T-helper 1 cell treated with Interleukin-12 subunit alpha and Interleukin-12 subunit beta and Interleukin-4 antibody, amounts not matched to agents 30 μg/mL and 1 μg/mL, for 36 hours (primary cell): ENCODE results near the gene NOVA2.

Experiments used
- H3K27ac Mint-ChIP-seq: one replicate; pipeline ENCODE4 v1.8.0; 2021; ENCODE audit warnings: mild to moderate bottlenecking, mixed read lengths
- H3K27me3 Mint-ChIP-seq: one replicate; pipeline ENCODE4 v1.8.0; 2021; ENCODE audit warnings: low read depth, mixed read lengths
- H3K36me3 Mint-ChIP-seq: one replicate; pipeline ENCODE4 v1.8.0; 2021; ENCODE audit warnings: low read depth, mixed read lengths
- H3K4me1 Mint-ChIP-seq: one replicate; pipeline ENCODE4 v1.8.0; 2021; ENCODE audit warnings: low read depth, mixed read lengths
- H3K4me3 Mint-ChIP-seq: one replicate; pipeline ENCODE4 v1.8.0; 2021; ENCODE audit warnings: mild to moderate bottlenecking, moderate library complexity, mixed read lengths
- H3K9me3 Mint-ChIP-seq: one replicate; pipeline ENCODE4 v1.8.0; 2021; ENCODE audit warnings: mixed read lengths

The NOVA2 gene

DNA sequence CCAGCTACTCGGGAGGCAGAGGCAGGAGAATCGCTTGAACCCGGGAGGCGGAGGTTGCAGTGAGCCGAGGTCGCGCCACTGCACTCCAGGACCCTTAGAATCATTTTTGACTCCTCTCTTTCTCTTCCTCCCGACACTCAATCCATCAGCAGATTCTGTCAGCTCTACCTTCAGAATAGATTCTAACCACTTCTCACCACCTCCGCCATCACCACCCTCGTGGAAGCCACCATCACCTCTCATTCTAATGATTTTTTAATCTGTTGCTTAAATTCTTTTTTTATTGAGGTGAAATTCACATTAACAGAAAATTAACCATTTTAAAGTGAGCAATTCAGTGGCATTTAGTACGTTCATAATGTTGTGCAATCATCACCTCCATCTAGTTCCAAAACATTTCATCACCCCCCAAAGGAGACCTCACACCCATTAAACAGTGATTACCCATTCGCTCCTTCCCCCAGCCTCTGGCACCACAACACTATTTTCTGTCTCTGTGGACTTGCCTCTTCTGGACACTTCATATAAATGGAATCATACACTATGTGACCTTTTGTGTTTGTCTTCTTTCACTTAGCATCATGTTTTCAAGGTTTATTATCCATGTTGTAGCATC lies 16.6 kb upstream of the NOVA2 start:
- H3K27ac Mint-ChIP-seq, result no peak overlapping the region
- peaks cover 3% of the 10 kb centered on the region for H3K4me1 Mint-ChIP-seq
- H3K27me3 Mint-ChIP-seq, result peaks cover 16% of the 10 kb centered on the region
- no peaks in the 10 kb centered on the region for H3K9me3 Mint-ChIP-seq
- H3K36me3 Mint-ChIP-seq, result no peaks in the 10 kb centered on the region
- H3K4me3 Mint-ChIP-seq, result no peak overlapping the region

DNA sequence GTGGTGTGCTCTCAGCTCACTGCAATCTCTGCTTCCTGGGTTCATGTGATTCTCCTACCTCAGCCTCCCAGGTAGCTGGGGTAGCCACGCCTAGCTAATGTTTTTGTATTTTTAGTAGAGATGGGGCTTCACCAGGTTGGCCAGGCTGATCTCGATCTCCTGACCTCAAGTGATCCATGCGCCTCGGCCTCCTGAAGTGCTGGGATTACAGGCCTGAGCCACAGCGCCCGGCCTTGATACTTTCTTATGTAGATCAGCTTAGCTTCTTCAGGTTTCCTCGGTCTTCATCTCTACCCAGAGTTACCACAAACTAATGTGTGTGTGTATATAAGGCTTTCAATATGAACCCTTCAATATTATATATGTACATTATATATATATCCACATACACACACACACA lies 11.7 kb upstream of the NOVA2 start:
- H3K36me3 Mint-ChIP-seq, result no peaks in the 10 kb centered on the region
- H3K9me3 Mint-ChIP-seq, result no peaks in the 10 kb centered on the region
- no peak overlapping the region for H3K4me3 Mint-ChIP-seq
- H3K27ac Mint-ChIP-seq, result no peak overlapping the region
- peaks cover 16% of the 10 kb centered on the region for H3K27me3 Mint-ChIP-seq
- peaks cover 3% of the 10 kb centered on the region for H3K4me1 Mint-ChIP-seq

DNA sequence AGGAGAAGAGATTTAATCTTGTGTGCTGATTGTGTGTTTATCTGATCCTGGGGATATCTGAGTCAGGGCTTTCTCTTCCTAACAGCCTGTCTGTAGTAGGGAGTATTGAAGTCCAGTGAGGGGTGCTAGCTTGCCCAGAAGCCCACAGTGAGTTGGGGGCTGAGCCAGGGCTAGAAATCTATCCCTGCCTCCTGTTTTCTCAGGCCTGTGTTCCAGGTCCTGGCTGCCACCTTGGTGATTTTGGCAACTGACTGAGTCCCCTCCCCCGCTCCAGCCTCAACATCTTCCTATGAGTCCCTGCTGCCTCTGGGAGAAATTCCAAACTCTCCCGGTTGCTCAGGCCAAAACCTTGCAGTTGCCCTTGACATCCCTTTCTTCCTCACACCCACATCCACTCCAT lies 7.7 kb upstream of the NOVA2 start:
- Mint-ChIP-seq H3K9me3 (no peaks in the 10 kb centered on the region), H3K36me3 (no peaks in the 10 kb centered on the region), H3K4me1 (peaks cover 2% of the 10 kb centered on the region), H3K27me3 (peaks cover 27% of the 10 kb centered on the region), H3K27ac (no peak overlapping the region), H3K4me3 (no peak overlapping the region)

DNA sequence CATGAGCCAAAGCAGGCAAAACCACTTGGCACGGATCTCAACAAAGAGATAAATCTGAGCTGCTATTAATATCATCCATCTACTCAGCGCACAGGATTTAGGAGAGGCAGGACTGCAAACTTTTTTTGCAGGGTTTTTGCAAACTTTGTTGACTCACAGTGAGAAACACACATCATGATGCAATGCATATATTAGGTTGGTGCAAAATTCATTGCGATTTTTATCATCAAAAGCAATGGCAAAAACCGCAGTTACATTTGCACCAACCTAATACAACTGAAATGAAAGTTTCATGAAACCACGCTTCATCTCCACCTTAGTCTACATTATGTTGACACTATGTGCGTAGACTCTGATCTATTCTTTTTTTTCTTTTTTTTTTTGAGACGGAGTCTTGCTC lies 4.5 kb upstream of the NOVA2 start:
- Mint-ChIP-seq H3K4me1 (peaks cover 5% of the 10 kb centered on the region), H3K36me3 (no peaks in the 10 kb centered on the region), H3K27ac (no peak overlapping the region), H3K9me3 (no peaks in the 10 kb centered on the region), H3K4me3 (no peak overlapping the region), H3K27me3 (peaks cover 50% of the 10 kb centered on the region)

DNA sequence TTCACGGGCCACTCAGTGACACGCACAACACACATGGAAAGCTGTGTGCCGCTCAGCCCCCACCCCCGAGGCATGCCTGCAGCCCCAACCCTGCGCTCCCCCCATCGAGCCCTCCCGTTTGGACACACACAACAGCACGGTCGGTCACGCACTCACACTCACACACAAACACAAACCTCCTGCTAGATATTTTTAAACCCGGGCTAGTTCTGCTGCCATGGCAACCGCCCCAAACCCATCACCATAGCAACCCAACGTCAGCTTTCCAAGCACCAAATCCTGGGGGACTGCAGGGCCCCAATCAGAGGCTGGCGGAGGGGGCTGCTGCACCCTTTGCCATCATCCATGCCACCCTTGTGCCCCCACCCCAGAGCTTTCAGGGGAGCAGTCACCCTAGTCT lies 2.5 kb upstream of the NOVA2 start:
- Mint-ChIP-seq H3K27me3 (peaks cover 61% of the 10 kb centered on the region), H3K27ac (no peak overlapping the region), H3K4me3 (no peak overlapping the region), H3K9me3 (no peaks in the 10 kb centered on the region), H3K4me1 (peaks cover 15% of the 10 kb centered on the region), H3K36me3 (no peaks in the 10 kb centered on the region)

DNA sequence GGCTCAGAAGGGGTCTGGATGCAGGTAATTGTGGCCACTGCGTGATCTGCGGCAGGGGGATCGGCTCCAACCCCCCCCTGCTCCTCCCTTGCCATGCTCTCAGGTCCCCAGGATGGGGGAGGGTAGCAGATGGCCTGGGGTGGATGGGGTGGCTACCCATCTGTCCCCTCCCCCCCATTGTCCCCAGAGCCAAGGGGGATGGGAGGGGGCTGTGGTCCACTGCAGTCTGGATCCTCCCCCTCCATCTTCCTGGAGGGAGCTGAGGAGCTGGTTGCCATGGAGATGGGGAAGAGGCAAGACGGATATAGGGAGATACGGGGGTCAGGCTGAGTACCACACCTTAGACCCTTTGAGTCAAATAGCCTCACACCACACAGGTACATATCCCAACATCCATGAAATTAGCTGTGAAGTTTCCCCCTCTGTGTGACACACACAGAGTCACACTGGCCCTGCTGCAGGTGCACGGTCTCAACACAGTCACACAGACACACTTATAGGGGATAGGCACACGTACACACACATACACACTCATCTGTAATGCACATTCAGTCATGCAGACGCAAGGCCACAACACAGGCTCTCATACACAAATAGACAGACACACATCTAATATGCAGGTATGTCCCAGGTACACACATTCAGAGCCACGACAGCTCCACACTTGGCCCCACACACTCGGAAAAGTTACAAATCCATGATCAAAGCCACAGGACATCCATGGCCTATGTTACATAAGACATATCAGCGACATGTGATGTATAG lies 1.8 kb upstream of the NOVA2 start:
- Mint-ChIP-seq H3K4me3 (no peak overlapping the region), H3K27me3 (peaks cover 68% of the 10 kb centered on the region), H3K27ac (no peak overlapping the region), H3K36me3 (no peaks in the 10 kb centered on the region), H3K4me1 (peaks cover 18% of the 10 kb centered on the region), H3K9me3 (no peaks in the 10 kb centered on the region)

DNA sequence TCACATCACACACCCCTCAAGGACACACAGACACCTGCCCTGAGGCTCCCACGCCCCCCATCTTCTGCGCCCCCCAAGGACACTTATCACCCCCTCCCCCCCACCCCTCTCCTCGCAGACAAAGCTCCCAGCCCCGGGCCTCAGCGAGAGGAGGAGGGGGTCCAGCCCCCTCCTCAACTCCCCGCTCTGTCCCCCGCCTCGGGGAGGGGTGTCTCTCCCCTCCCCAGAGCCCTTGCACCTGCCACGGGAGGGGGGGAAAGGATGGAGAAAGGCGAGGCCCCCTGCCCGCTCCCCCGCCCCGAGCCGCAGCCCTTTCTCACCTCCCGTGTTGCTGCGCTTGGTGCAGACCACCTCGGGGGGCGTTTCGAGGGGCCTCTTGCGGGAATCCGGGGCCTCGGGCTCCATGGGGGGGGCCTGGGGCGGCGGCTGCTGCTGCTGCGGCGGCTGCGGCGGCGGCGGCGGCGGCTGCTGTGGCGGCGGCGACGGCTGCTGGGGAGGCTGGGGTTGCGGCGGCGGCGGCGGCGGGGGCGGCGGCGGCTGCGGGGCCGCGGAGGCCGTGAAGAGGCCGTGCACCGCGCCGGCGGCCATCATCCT lies 621 bp downstream of the NOVA2 start:
- Mint-ChIP-seq H3K4me3 (no peak overlapping the region), H3K27me3 (peaks cover 70% of the 10 kb centered on the region), H3K4me1 (peaks cover 16% of the 10 kb centered on the region)

DNA sequence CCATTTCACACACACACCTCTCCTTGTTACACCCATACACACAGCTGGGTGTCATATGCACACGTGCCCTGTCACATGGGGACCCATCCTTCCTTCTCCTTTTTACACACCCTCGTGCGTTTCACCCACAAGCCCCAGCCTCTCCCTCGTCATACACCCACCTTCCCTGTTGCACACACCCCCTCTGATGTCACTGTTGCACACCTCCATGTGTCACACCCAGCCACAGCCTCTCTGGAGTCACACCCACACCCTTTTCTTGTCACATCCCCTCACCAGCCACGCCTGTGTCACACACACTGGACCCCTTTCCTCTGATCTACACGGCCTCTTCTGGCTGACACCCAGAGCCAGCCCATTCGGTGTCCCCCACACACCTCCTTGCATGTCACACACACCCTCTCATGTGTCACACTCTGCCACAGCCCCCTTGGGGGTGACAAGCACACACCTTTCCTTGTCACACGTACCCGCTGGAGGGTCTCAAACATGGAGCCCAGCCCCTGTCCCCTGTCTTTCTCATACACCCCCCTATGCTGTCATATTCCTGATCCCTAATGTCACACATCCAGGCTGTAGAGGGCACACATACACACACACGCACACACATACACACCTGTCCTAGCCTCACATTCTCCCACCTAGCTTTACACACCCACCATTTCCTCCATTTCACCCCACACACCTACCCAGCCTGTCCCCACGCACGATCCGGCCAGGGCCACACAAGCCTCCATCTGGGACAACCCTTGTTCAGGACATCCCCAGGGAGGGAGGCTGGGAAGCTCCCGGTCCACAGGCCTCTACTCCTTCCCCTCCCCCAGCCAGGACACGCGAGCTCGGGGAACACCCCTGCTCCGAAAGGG lies 1.4 kb downstream of the NOVA2 start:
- Mint-ChIP-seq H3K4me1 (peaks cover 16% of the 10 kb centered on the region), H3K36me3 (no peaks in the 10 kb centered on the region), H3K27ac (peak overlapping the region; percentile 21), H3K4me3 (peak overlapping the region; percentile 12), H3K27me3 (peaks cover 70% of the 10 kb centered on the region), H3K9me3 (no peaks in the 10 kb centered on the region)

More for the DNA sequence above, 621 bp downstream of the NOVA2 start:
- Mint-ChIP-seq H3K36me3 (no peaks in the 10 kb centered on the region), H3K27ac (no peak overlapping the region), H3K9me3 (no peaks in the 10 kb centered on the region)

DNA sequence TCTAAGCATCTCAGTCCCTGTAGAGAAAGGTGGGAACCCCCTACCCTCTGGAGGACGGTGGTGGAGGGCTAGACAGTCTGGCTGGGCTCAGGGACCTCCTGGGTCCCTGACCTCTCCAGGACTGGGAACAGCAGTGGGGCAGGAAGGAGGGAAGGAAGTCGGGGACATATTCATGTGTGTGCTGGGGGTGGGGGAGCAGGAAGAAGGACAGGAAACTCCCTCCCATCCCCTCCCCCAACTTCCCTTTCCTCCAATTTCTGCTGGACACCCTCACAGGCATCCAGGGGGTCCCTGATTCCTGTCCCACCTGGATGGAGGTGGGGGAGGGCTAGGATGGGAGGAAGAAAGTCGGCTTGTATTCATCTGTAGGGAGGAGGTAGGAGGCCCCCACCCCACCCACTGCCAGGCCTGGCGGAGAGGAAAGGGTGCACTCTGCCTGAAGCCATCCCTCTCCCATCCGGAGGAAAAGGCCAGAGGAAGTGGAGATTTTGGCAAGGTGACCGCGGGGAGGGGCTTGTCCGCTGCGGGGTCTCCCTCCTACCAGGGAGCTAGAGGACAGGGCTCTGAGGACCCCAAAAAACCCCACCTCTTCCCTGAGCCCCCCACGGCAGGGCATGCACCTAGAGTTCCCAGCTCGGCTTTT lies 2.3 kb downstream of the NOVA2 start:
- peaks cover 67% of the 10 kb centered on the region for H3K27me3 Mint-ChIP-seq
- H3K36me3 Mint-ChIP-seq, result no peaks in the 10 kb centered on the region
- H3K9me3 Mint-ChIP-seq, result no peaks in the 10 kb centered on the region
- no peak overlapping the region for H3K4me3 Mint-ChIP-seq
- peaks cover 16% of the 10 kb centered on the region for H3K4me1 Mint-ChIP-seq
- no peak overlapping the region for H3K27ac Mint-ChIP-seq

DNA sequence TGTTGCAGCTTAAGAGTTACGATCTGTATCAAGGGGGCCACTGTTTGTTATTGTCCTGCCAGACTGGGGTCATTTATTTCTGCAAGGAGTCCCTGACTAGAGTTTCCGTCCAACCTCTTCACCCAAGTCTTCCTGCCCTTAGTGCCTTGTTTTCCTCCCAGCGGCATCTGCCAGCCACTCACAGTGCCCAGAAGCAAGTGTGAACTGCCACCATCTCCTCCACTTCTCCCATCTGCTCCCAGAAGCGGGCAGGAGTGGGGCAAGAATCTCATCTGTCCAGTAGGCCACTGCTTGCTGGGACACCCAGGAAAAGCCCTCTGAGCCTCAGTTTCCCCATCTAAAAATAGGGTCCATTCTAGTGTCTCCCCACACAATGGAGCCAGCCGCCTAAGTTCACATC lies 4.0 kb downstream of the NOVA2 start:
- H3K9me3 Mint-ChIP-seq, result no peaks in the 10 kb centered on the region
- H3K27ac Mint-ChIP-seq, result no peak overlapping the region
- H3K4me3 Mint-ChIP-seq, result no peak overlapping the region
- peaks cover 57% of the 10 kb centered on the region for H3K27me3 Mint-ChIP-seq
- H3K4me1 Mint-ChIP-seq, result peaks cover 14% of the 10 kb centered on the region
- no peaks in the 10 kb centered on the region for H3K36me3 Mint-ChIP-seq

DNA sequence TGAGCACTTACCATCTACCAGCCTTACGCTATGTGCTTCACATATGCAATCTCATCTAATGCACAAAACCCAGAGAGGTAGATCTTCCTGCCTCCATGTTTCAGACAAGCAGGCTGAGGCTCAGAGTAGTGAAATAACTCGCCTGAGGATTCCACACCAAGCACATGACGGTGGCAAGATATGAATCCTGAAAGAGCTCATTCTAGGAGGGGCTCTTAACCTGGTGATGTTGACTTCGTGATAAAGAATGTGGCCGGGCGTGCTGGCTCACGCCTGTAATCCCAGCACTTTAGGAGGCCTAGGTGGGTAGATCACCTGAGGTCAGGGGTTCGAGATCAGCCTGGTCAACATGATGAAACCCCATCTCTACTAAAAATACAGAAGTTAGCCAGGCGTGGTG lies 5.0 kb downstream of the NOVA2 start:
- Mint-ChIP-seq H3K27ac (no peak overlapping the region), H3K36me3 (no peaks in the 10 kb centered on the region), H3K4me3 (no peak overlapping the region), H3K9me3 (no peaks in the 10 kb centered on the region), H3K4me1 (peaks cover 13% of the 10 kb centered on the region), H3K27me3 (peaks cover 54% of the 10 kb centered on the region)

DNA sequence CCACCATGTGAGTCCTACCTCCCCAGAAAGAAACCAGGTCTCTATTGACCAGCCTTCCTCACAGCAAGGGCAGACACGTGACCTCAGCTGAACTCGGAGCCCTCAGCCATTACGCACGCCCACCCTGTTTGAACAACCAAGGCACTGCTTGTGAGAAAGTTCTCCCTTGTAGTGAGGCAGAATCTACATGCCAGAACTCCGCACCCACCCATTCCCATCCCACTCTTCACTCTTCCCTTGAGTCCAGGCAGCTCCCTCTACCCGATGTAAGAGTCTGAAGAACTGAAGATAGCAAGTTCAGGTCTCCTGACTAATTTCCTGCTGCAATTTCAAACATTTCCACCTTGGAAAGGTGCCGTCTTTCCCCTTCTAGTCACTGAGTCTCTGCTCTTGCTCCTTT lies 6.4 kb downstream of the NOVA2 start:
- H3K4me3 Mint-ChIP-seq, result no peak overlapping the region
- no peaks in the 10 kb centered on the region for H3K9me3 Mint-ChIP-seq
- H3K27ac Mint-ChIP-seq, result no peak overlapping the region
- H3K4me1 Mint-ChIP-seq, result peaks cover 8% of the 10 kb centered on the region
- H3K36me3 Mint-ChIP-seq, result no peaks in the 10 kb centered on the region
- H3K27me3 Mint-ChIP-seq, result peaks cover 48% of the 10 kb centered on the region

DNA sequence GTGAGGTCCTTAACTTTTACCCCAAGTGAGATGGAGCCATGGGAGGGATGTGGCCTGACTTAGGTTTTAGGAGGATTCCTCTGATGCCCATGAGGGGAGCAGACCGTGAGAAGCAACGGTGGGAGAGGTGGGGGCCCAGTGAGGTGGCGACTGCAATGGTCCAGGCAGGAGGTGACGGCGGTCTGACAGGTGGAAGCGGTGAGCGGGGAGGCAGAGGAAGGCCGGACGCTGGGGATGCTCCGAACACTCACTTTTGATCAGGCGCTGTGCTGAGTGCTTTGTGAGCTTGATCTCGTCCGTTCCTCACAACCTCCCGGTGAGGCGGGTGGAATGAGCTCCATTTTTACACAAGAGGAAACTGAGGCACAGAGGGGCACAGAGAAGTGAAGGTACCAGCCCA lies 11.6 kb downstream of the NOVA2 start:
- peaks cover 40% of the 10 kb centered on the region for H3K27me3 Mint-ChIP-seq
- no peak overlapping the region for H3K4me3 Mint-ChIP-seq
- H3K4me1 Mint-ChIP-seq, result no peaks in the 10 kb centered on the region
- H3K36me3 Mint-ChIP-seq, result no peaks in the 10 kb centered on the region
- H3K27ac Mint-ChIP-seq, result no peak overlapping the region
- no peaks in the 10 kb centered on the region for H3K9me3 Mint-ChIP-seq

DNA sequence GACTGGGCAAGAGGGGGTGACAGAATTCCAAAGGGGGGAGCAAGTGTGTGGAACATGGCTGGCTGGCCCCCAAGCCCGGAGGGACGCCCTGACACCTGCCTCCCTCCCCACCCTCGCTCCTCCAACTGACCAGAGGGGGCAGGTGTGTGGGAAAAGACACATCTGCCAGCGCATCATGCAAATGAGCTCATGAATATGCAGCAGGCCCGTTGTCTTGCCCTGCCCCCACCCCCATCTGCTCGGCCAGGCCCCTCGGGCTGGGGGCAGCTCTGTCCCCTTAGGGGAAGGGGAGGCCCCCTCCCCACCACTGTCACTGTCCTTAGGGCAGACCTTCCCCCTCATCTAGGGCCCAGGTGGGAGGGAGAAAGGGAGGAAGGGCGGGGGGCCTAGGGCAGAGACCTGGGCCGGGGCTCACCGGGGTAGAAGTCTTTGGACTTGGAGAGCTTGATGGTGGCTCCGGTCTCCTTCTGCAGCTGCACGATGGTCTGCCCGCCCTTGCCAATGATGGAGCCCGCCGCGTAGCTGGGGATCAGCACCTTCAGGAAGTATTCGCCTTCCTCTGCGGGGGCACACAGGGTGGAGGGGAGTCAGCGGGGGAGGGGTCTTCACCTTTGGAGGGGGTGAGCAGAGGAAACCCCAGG lies 12.9 kb downstream of the NOVA2 start:
- Mint-ChIP-seq H3K36me3 (no peaks in the 10 kb centered on the region), H3K9me3 (no peaks in the 10 kb centered on the region)

More for the DNA sequence above, 12.9 kb downstream of the NOVA2 start:
- Mint-ChIP-seq H3K27me3 (peaks cover 35% of the 10 kb centered on the region), H3K27ac (no peak overlapping the region), H3K4me3 (no peak overlapping the region), H3K4me1 (no peaks in the 10 kb centered on the region)
